NCI-H1105 (cell line): ENCODE measurements around the gene TMEM190.

Experiments used
- DNase-seq: peaks from one replicate; lab custom pipeline; 2025; lab: John Stamatoyannopoulos, UW

The TMEM190 gene

GRCh38 chr19:55423225-55424005 is 46.8 kb downstream of the TMEM190 start:
- no peak for DNase-seq

DNA sequence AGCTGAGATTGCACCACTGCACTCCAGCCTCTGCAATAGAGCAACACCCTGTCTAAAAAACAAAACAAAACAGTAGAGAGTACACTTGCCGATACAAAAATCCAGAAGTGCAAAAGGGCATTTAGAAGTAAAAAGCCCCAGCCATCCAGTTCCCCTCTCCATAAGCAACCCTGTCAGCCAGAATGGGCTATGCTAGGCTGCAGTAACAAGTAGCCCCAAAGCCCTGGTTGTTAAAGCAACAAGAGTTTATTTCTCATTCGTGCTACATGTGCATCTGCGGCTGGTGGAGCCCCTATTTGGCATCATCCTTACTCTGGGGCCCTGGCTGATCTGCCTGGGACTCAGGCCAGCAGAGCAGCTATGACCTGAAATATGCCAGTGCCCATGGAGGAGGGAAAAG is 47.9 kb downstream of the TMEM190 start:
- no peak for DNase-seq

- no peak for DNase-seq
These were observed 49.4 kb downstream of the TMEM190 start for GRCh38 chr19:55426042-55426441.
